CD8-positive, alpha-beta memory T cell (primary cell): Measurements from ENCODE around the gene CYB561D1. TPM values are rescaled to one million over a fixed set of nuclear protein-coding genes. Genes with fewer than 3 reads are reported as not detected.
A peak's percentile ranks its signal among the peaks of the same experiment; 100 is the strongest.

Experiments
- CTCF ChIA-PET: fragments of 350-600 bp; sonication (Branson Sonifier 250); formaldehyde crosslinking; loops from one replicate; lab custom pipeline; 2021; ENCODE audit warnings: antibody characterized with exemption; lab: Charles Lee
- POLR2A ChIA-PET: fragments of 350-600 bp; sonication (Branson Sonifier 250); formaldehyde crosslinking; loops from one replicate; lab custom pipeline; 2021; ENCODE audit warnings: antibody characterized with exemption; lab: Charles Lee
- DNase-seq, 5 donors: peaks; one replicate each; pipeline versions ENCODE4 v3.0.0 to v3.0.0-alpha.2; 2020 to 2022; ENCODE audit warnings: mixed read lengths in 1 of 5
- H3K27ac ChIP-seq: one replicate; pipeline ENCODE4 v1.7.0; 2013; ENCODE audit warnings: low read depth, mild to moderate bottlenecking, low read length, moderate library complexity
- H3K27me3 ChIP-seq: 2 replicates; pipeline ENCODE4 v1.7.0; 2013; ENCODE audit warnings: low read length, mild to moderate bottlenecking; ENCODE audit not compliant: insufficient read depth, poor library complexity, severe bottlenecking
- H3K36me3 ChIP-seq: 2 replicates; pipeline ENCODE4 v1.7.0; 2013; ENCODE audit warnings: mild to moderate bottlenecking, low read length, moderate library complexity; ENCODE audit not compliant: insufficient read depth
- H3K4me1 ChIP-seq: 2 replicates; pipeline ENCODE4 v1.7.0; 2013; ENCODE audit warnings: mild to moderate bottlenecking, low read length, moderate library complexity; ENCODE audit not compliant: insufficient read depth
- H3K4me3 ChIP-seq: 2 replicates; pipeline ENCODE4 v1.7.0; 2013; ENCODE audit warnings: mild to moderate bottlenecking, low read length
- H3K9me3 ChIP-seq: 2 replicates; pipeline ENCODE4 v1.7.0; 2013; ENCODE audit warnings: mild to moderate bottlenecking, low read length
- H3K27ac Mint-ChIP-seq, 8 donors: one replicate each; pipeline ENCODE4 v1.8.0; 2020 to 2021; ENCODE audit warnings: mixed read lengths in 8 of 8, mild to moderate bottlenecking in 6 of 8, inconsistent platforms in 3 of 8, moderate library complexity in 3 of 8
- H3K27me3 Mint-ChIP-seq, 2 donors: one replicate each; pipeline ENCODE4 v1.8.0; 2020 to 2021; ENCODE audit warnings: mixed read lengths in 2 of 2, mild to moderate bottlenecking in 1 of 2, moderate library complexity in 1 of 2
- H3K36me3 Mint-ChIP-seq, 3 donors: one replicate each; pipeline ENCODE4 v1.8.0; 2020 to 2021; ENCODE audit warnings: mixed read lengths in 3 of 3, inconsistent platforms in 1 of 3, mild to moderate bottlenecking in 1 of 3
- H3K4me1 Mint-ChIP-seq, 3 donors: one replicate each; pipeline ENCODE4 v1.8.0; 2020 to 2021; ENCODE audit warnings: mixed read lengths in 3 of 3, inconsistent platforms in 1 of 3, mild to moderate bottlenecking in 1 of 3
- H3K4me3 Mint-ChIP-seq, 7 donors: one replicate each; pipeline ENCODE4 v1.8.0; 2020 to 2021; ENCODE audit warnings: mixed read lengths in 7 of 7, mild to moderate bottlenecking in 6 of 7, moderate library complexity in 4 of 7, inconsistent platforms in 2 of 7
- H3K9me3 Mint-ChIP-seq, 5 donors: one replicate each; pipeline ENCODE4 v1.8.0; 2020 to 2022; ENCODE audit warnings: mixed read lengths in 5 of 5, mild to moderate bottlenecking in 3 of 5, moderate library complexity in 2 of 5, inconsistent platforms in 1 of 5
- polyA plus RNA-seq: library from polyadenylated mRNA; unstranded; fragments of 300-500 nt; fragmentation: Illumina TruSeq; gene quantifications from one replicate; pipeline ENCODE4 v1.2.3, GENCODE V29; 2021
- total RNA-seq, 2 experiments: library from RNA; stranded (reverse); gene quantifications; one replicate each; pipeline ENCODE4 v1.2.3, GENCODE V29; 2021

Gene CYB561D1
- total and polyA plus RNA-seq, 3 experiments from 2014 or later, result 9.9 to 15.4 (median 10.6) TPM

DNA sequence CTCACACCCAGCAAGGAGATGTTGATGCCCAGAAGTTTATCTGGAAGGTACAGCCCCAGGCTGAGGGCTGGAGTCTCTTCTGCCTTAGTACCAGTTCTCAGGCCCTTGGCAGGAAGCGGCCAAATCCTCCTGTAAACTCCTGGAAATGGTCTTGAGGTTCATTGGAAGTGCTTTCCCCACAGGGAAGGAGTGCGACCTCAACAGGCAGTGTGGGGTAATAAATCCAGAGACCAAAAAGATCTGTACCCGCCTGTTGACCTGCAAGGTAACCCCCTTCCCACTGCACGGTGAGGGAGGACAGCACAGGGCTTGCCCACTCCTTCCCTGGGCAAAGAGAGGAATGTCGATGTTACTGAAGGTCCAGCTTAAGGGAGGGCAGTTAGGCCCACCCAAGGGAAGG is 5.7 kb upstream of the CYB561D1 start:
- Mint-ChIP-seq H3K9me3 (no peaks in the 10 kb centered on the region), H3K4me1 (peaks cover 20 to 34% (median 32%) of the 10 kb centered on the region in 3 donors), H3K36me3 (peaks cover 0 to 40% (median 4%) of the 10 kb centered on the region in 3 donors), H3K4me3 (peak overlapping the region in 1 of 7 donors; percentile 42), H3K27ac (no peak overlapping the region), H3K27me3 (no peaks in the 10 kb centered on the region)
- ChIA-PET POLR2A (interaction anchor here (1.6 kb wide), 1 partner anchor 44 kb away, joined by 3 read pairs; no protein-coding TSS in a partner anchor), CTCF (interaction anchor here (1.2 to 32.5 kb wide), 3 partner anchors 21 to 211 kb away, joined by 5 to 1339 read pairs (median 384); partner anchors contain the start of genes AMIGO1 and GPR61)
- Histone ChIP-seq H3K4me1 (peaks cover 18% of the 10 kb centered on the region), H3K9me3 (no peaks in the 10 kb centered on the region), H3K36me3 (peaks cover 5% of the 10 kb centered on the region), H3K4me3 (no peak overlapping the region), H3K27ac (no peak overlapping the region), H3K27me3 (no peaks in the 10 kb centered on the region)
- no peak for DNase-seq

GRCh38 chr1:109488696-109489095 is 5.2 kb upstream of the CYB561D1 start:
- Mint-ChIP-seq H3K9me3 (no peaks in the 10 kb centered on the region), H3K4me3 (no peak overlapping the region), H3K27ac (no peak overlapping the region), H3K4me1 (peaks cover 17 to 33% (median 28%) of the 10 kb centered on the region in 3 donors), H3K36me3 (peaks cover 0 to 37% (median 4%) of the 10 kb centered on the region in 3 donors), H3K27me3 (no peaks in the 10 kb centered on the region)
- Histone ChIP-seq H3K27ac (no peak overlapping the region), H3K4me1 (peaks cover 20% of the 10 kb centered on the region), H3K4me3 (no peak overlapping the region), H3K36me3 (peaks cover 5% of the 10 kb centered on the region), H3K27me3 (no peaks in the 10 kb centered on the region), H3K9me3 (no peaks in the 10 kb centered on the region)
- ChIA-PET CTCF (interaction anchor here (1.2 to 32.5 kb wide), 3 partner anchors 21 to 211 kb away, joined by 5 to 1339 read pairs (median 384); partner anchors contain the start of genes AMIGO1 and GPR61), POLR2A (interaction anchor here (1.6 kb wide), 1 partner anchor 43 kb away, joined by 3 read pairs; no protein-coding TSS in a partner anchor)
- no peak for DNase-seq

DNA sequence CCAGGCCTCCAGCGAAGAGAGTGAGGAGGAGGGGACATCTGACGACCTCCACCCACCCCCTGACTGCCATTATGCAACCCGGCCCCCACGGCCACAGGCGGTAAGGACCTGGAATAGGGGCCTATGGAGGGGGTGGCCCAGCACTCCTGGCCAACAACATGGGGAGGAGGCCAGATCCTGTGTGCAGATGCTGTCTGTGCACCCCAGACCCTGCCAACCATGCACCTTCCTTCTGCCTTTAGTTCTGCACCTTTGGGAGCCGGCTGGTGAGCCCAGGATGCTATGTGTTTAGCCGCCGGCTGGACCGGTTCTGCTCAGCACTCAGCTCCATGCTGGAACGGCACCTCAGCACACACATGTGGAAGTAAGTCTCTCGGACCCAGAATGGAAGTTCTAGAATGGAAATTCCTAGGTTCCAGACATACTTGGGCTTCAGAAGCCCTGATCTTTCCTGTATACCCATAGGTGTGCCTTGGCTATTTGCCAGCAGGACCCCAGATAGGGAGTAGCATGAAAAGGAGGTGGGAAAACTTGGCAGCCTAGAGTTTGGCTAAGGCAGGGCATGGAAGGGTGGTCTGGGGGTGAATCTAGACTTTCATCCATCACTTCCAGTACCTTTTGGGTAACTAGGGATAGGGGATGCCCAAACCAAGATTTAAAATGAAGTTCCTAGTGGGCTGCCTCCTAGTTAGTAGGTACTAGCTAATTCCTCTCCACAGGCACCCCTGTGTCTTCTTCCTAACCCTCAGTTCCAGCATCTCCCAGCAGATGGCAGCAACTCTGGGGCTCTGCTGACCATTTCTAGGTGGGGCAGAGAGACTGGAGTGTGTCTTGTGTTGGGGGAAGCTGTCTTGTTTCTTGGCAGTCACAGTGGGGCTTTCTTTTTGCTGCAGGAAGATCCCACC is 3.6 kb upstream of the CYB561D1 start:
- Mint-ChIP-seq H3K4me3 (peak overlapping the region in 1 of 7 donors; percentile 86), H3K36me3 (peaks cover 0 to 43% (median 4%) of the 10 kb centered on the region in 3 donors), H3K4me1 (peaks cover 15 to 36% (median 23%) of the 10 kb centered on the region in 3 donors), H3K27ac (peak overlapping the region in 2 of 8 donors; percentile 23 to 81), H3K9me3 (no peaks in the 10 kb centered on the region), H3K27me3 (no peaks in the 10 kb centered on the region)
- H3K27ac ChIP-seq, result no peak overlapping the region
- DNase-seq, result peak; percentile 57 to 79 (median 61)
- POLR2A ChIA-PET, result interaction anchor here (1.1 to 1.8 kb wide), 4 partner anchors 13 to 64 kb away, joined by 3 to 17 read pairs (median 4); no protein-coding TSS in a partner anchor
- no peaks in the 10 kb centered on the region for H3K9me3 ChIP-seq
- H3K4me3 ChIP-seq, result no peak overlapping the region
- H3K27me3 ChIP-seq, result no peaks in the 10 kb centered on the region
- CTCF ChIA-PET, result interaction anchor here (0.7 to 32.5 kb wide), 16 partner anchors 10 to 249 kb away, joined by 3 to 1339 read pairs (median 4); partner anchors contain the start of genes AMIGO1, GNAI3, GPR61 and PSMA5
- H3K36me3 ChIP-seq, result peaks cover 6% of the 10 kb centered on the region
- H3K4me1 ChIP-seq, result peaks cover 17% of the 10 kb centered on the region

DNA sequence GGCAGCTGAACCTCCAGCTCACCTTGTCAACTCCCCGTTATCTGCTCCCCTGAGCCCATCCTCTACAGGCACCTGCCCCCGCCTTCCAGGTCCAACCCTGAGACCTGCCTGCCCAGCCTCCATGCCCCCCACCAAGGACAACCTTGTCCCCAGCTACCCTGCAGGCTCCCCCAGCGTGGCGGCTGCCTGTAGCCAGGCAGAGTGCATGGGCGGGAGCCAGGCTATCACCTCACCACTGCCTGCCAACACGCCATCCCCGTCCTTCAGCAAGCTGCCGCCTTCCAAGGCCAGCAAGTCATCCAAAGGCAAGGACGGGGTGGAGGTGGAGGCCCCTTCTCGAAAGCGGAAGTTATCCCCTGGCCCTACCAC is 3.0 kb upstream of the CYB561D1 start:
- CTCF ChIA-PET, result interaction anchor here (0.7 to 32.5 kb wide), 15 partner anchors 11 to 248 kb away, joined by 3 to 1339 read pairs (median 4); partner anchors contain the start of genes AMIGO1, GNAI3, GPR61 and PSMA5
- Histone ChIP-seq H3K9me3 (no peaks in the 10 kb centered on the region), H3K27ac (no peak overlapping the region), H3K27me3 (no peaks in the 10 kb centered on the region), H3K4me3 (no peak overlapping the region), H3K4me1 (peaks cover 23% of the 10 kb centered on the region), H3K36me3 (peaks cover 12% of the 10 kb centered on the region)
- POLR2A ChIA-PET, result interaction anchor here (1.1 to 1.8 kb wide), 4 partner anchors 12 to 65 kb away, joined by 3 to 17 read pairs (median 4); no protein-coding TSS in a partner anchor
- H3K4me3 Mint-ChIP-seq, result peak overlapping the region in 1 of 7 donors; percentile 86
- H3K36me3 Mint-ChIP-seq, result peaks cover under 1 to 47% (median 4%) of the 10 kb centered on the region in 3 donors
- H3K27me3 Mint-ChIP-seq, result no peaks in the 10 kb centered on the region
- peak overlapping the region in 2 of 8 donors; percentile 23 to 81 for H3K27ac Mint-ChIP-seq
- no peak for DNase-seq
- H3K4me1 Mint-ChIP-seq, result peaks cover 21 to 39% (median 26%) of the 10 kb centered on the region in 3 donors
- no peaks in the 10 kb centered on the region for H3K9me3 Mint-ChIP-seq

GRCh38 chr1:109491372-109491771 is 2.5 kb upstream of the CYB561D1 start:
- no peaks in the 10 kb centered on the region for H3K27me3 ChIP-seq
- peaks cover 17% of the 10 kb centered on the region for H3K36me3 ChIP-seq
- peaks cover 28% of the 10 kb centered on the region for H3K4me1 ChIP-seq
- H3K4me3 ChIP-seq, result no peak overlapping the region
- H3K27ac ChIP-seq, result no peak overlapping the region
- Mint-ChIP-seq H3K36me3 (peaks cover 5 to 50% (median 8%) of the 10 kb centered on the region in 3 donors), H3K4me3 (no peak overlapping the region), H3K4me1 (peaks cover 25 to 40% (median 30%) of the 10 kb centered on the region in 3 donors), H3K9me3 (no peaks in the 10 kb centered on the region), H3K27me3 (no peaks in the 10 kb centered on the region), H3K27ac (peak overlapping the region in 1 of 8 donors; percentile 33)
- no peak for DNase-seq
- H3K9me3 ChIP-seq, result no peaks in the 10 kb centered on the region
- CTCF ChIA-PET, result interaction anchor here (0.9 to 32.5 kb wide), 17 partner anchors 9 to 493 kb away, joined by 3 to 1339 read pairs (median 5); partner anchors contain the start of genes AHCYL1, AMIGO1, ATXN7L2 and GNAI3
- POLR2A ChIA-PET, result interaction anchor here (1.1 to 1.8 kb wide), 4 partner anchors 12 to 66 kb away, joined by 3 to 17 read pairs (median 4); no protein-coding TSS in a partner anchor

GRCh38 chr1:109492779-109493178 is 1.1 kb upstream of the CYB561D1 start:
- CTCF ChIA-PET, result interaction anchor here (1.0 to 32.5 kb wide), 13 partner anchors 10 to 492 kb away, joined by 3 to 1339 read pairs (median 6); partner anchors contain the start of genes AHCYL1, AMIGO1, ATXN7L2 and GNAI3
- Histone ChIP-seq H3K27ac (no peak overlapping the region), H3K4me3 (no peak overlapping the region), H3K27me3 (no peaks in the 10 kb centered on the region), H3K36me3 (peaks cover 30% of the 10 kb centered on the region), H3K4me1 (peaks cover 42% of the 10 kb centered on the region), H3K9me3 (no peaks in the 10 kb centered on the region)
- DNase-seq, result no peak
- POLR2A ChIA-PET, result interaction anchor here (1.0 to 2.7 kb wide), 3 partner anchors 17 to 40 kb away, joined by 4 to 20 read pairs (median 5); partner anchors contain the start of gene AMIGO1
- H3K27ac Mint-ChIP-seq, result no peak overlapping the region
- H3K4me1 Mint-ChIP-seq, result peaks cover 34 to 51% (median 40%) of the 10 kb centered on the region in 3 donors
- no peaks in the 10 kb centered on the region for H3K9me3 Mint-ChIP-seq
- no peaks in the 10 kb centered on the region for H3K27me3 Mint-ChIP-seq
- peak overlapping the region in 4 of 7 donors; percentile 8 to 92 (median 46) for H3K4me3 Mint-ChIP-seq
- H3K36me3 Mint-ChIP-seq, result peaks cover 5 to 52% (median 11%) of the 10 kb centered on the region in 3 donors

DNA sequence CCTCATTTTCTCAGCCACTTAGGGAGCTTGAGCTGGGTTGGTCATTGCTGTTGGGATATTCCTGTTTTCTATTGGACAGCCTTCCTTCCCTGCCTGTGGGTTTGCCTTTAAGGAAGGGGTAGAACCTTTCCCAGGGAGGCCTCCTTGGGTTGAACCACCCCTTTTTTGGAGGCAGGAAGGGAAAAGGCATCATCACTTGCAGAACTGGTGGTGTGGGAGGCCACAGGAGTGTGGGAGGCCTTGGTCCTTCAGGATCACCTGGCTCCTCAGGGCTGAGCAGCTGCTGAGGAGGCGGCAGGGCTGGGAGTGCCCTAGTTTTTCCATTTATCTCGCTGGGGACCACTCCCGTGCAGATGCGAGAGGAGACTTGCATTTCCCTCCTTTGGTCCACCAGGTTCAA is 667 bp upstream of the CYB561D1 start:
- ChIA-PET CTCF (interaction anchor here (1.0 to 32.5 kb wide), 16 partner anchors 10 to 297 kb away, joined by 3 to 1339 read pairs (median 5); partner anchors contain the start of genes AMIGO1, ATXN7L2, GNAI3 and GPR61), POLR2A (interaction anchor here (1.0 to 2.7 kb wide), 5 partner anchors 10 to 55 kb away, joined by 4 to 20 read pairs (median 6); partner anchors contain the start of genes AMIGO1 and GNAI3)
- no peak for DNase-seq
- peak overlapping the region in 2 of 8 donors; percentile 64 to 95 for H3K27ac Mint-ChIP-seq
- Histone ChIP-seq H3K4me3 (no peak overlapping the region), H3K36me3 (peaks cover 32% of the 10 kb centered on the region), H3K4me1 (peaks cover 46% of the 10 kb centered on the region), H3K27me3 (no peaks in the 10 kb centered on the region), H3K27ac (no peak overlapping the region), H3K9me3 (no peaks in the 10 kb centered on the region)
- peaks cover 37 to 55% (median 45%) of the 10 kb centered on the region in 3 donors for H3K4me1 Mint-ChIP-seq
- peaks cover 5 to 52% (median 12%) of the 10 kb centered on the region in 3 donors for H3K36me3 Mint-ChIP-seq
- H3K4me3 Mint-ChIP-seq, result peak overlapping the region; percentile 92 to 98 (median 95)
- H3K9me3 Mint-ChIP-seq, result no peaks in the 10 kb centered on the region
- H3K27me3 Mint-ChIP-seq, result no peaks in the 10 kb centered on the region
